NCI-H524 (cell line): Measurements from ENCODE around the gene FAM110A.
A peak's percentile ranks its signal among the peaks of the same experiment; 100 is the strongest.
"Not testable (repeated sequence)": the region's sequence is repeated elsewhere in the genome, so short reads cannot be mapped to it uniquely, and the experiment has no call there.

Experiments
- DNase-seq, 2 experiments: peaks; one replicate each; lab custom pipeline; 2025; lab: John Stamatoyannopoulos, UW

FAM110A gene

GRCh38 chr20:823574-823902, 10.0 kb upstream of the FAM110A start:
- DNase-seq: no peak

DNA sequence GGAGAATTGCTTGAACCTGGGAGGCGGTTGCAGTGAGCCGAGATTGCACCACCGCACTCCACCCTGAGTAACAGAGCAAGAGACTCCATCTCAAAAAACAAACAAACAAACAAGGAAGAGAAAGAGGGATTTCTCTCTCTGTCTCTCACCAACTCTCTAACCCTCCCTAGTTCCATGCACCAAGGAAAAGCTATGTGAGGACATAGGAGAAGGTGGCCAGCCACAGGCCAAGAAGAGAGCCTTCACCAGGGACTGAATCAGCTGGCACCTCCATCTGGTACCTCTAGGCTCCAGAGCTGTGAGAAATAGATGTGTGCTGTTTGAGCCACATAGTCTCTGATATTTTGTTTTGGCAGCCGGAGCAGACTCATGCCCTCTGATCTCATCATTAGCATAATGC, 9.0 kb upstream of the FAM110A start:
- DNase-seq: no peak

DNA sequence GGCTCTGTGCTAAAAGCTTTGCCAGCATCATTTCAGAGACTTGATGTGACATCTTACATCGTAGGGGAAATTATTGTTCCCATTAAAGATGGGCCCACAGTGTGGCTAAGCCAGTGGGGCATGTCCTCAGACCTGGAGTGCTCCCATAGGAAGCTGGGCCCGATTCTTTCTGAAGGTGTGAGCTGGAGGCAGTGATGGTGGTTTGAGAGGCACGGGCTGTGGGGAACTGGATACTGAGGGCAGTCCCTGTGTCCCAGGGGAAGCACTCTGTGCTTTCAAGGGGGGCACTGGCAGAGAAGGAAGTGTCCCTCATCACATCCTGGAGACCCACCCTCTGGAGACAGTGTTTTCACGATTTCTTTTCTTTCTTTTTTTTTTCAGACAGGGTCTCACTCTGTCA, 8.6 kb upstream of the FAM110A start:
- DNase-seq: no peak

DNA sequence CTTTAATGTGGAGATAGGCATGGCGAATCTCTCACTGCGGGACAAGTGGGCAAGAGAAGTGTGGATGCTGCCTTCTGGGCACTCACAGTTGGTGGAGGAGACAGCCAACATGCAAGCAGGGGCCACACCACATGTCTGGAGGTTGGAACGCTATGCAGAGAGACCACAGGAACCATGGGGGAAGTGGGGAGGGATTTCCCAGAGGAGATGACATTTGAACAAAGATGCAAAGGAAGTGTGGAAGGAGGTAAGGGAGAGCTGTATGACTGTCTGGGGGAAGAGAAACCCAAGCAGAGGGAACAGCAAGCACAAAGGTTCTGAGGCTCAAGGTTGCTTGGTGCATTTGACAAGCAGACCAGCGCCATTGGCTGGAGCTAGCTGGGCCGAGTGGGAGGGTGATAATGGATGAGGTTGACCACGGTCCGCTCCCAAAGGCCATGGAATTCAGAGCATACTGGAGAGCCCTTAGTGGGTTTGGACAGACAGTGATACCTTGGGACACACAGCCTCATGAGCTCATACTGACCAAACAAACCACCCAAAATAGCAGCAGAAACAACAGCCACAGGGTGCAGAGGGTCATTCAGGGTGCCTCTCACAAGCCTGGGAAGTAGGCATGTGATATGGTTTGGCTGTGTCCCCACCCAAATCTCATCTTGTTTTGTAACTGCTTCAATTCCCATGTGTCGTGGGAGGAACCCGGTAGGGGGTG, 7.6 kb upstream of the FAM110A start:
- DNase-seq: no peak

DNA sequence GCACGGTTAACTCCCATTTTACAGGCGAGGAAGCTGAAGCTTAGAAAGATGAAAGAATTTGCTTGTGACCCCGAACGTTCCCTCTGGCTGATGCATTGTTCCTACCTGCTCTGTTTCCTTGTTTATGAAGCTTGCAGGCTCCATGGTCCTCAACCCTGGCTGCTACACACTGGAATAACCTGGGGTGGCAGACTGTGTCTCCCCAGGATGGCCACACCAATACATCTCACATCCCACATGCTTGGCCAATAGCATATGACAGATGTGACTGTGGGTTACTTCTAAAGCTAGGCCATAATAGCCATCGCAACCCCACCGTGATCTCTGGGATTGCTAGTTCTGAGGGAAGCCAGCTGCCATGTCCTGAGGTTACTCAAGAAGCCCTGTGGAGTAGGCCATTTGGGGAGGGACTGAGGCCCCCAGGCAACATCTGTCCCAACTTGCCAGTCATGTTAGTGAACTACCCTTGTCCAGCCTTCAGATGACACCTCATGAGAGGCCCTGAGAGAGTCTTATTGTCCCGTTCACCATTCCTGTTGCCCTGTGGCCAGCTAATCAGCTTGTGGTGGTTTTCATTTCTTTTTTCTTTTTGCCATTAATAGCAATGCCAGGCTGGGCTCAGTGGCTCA, 6.7 kb upstream of the FAM110A start:
- DNase-seq: no peak

- DNase-seq: not testable (repeated sequence)
Observed at GRCh38 chr20:827981-828380, 5.5 kb upstream of the FAM110A start.

- DNase-seq: no peak
Observed at GRCh38 chr20:828987-829386, 4.5 kb upstream of the FAM110A start.

- no peak for DNase-seq
Observed at GRCh38 chr20:829551-829950, 4.0 kb upstream of the FAM110A start.

DNA sequence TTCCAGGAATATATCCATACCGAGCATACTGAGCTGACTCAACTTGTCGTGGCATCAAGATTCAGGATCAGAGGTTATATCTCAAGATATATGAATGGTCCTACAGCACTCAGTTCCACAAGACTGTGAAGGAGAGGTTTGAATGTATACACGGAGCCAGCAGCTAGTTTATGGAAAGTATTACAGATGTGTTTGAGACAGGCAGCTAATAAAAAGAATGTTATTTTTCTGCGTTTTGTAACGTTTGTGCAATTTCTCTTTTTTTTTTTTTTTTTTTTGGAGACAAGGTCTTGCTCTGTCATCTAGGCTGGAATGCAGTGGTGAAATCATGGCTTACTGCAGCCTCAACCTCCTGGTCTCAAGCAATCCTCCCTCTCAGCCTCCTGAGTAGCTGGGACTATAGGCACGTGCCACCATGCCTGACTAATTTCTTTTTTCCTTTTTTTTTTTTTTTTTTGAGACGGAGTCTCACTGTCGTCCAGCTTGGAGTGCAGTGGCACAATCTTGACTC, 3.4 kb upstream of the FAM110A start:
- no peak for DNase-seq

DNA sequence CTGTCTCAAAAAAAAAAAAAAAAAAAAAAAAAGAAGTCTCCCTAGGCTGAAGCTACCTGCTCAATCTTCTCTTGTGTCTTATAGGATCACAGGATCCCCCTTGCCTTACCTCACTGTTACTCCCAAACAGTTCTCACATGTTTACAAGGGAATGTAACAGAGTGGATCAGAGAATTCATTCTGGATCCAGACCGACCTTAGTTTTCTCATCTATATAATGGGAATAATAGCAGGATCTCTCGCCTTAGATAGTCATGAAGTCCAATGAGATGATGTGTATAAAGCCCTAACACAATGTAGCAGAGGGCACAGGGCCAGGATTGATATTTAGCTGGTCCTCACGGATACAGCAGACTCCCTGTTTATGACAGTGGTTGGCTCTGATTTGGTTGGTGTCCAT, 2.3 kb upstream of the FAM110A start:
- no peak for DNase-seq

DNA sequence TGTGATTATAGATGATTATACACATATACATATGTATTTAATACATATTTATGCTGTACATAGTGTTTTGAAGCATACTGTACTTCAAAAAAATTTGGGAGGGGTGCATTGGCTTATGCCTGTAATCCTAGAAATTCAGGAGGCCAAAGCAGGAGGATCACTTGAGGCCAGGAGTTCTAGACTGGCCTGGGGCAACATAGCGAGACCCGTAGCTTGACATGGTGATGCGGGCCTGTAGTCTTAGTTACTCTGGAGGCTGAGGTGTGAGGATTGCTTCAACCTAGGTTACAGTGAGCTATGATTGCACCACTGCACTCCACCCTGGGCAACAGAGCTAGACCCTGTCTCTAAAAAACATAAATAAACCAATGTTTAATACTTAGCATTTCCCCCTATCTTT, 1.6 kb upstream of the FAM110A start:
- DNase-seq: no peak

- peak in 1 of 2 experiments; percentile 59 for DNase-seq
Observed at GRCh38 chr20:833121-833449, 430 bp upstream of the FAM110A start.

DNA sequence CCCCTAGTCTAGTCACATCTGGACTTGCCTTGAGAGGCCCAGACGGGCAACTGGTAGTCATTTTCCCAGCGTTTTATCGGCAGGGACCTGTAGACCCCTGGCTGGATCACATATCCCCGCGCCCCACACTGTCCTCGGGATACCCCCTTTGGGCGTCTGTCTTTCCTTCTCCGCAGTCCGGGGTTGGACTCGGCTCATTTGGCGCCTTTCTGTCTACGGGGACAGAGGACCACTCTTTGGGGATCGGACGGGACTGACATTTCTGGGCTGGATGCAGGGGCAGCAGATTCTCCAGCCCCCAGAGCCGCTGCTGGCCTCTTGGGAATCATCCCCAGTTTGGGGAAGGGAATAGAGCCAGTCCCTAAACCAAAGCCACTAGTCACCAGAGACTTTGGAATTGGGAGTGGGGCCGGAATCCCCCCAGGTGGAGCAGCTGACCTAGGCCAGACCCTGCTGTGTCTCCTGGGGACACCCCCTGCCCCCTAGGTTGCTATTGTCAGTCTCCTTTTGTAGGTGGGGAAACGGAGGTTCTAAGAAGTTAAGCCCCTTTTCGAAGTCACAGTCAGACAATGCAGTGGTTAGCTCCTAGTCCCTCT, 734 bp downstream of the FAM110A start:
- DNase-seq: no peak

- no peak for DNase-seq
Observed at GRCh38 chr20:835608-836045, 2.1 kb downstream of the FAM110A start.

DNA sequence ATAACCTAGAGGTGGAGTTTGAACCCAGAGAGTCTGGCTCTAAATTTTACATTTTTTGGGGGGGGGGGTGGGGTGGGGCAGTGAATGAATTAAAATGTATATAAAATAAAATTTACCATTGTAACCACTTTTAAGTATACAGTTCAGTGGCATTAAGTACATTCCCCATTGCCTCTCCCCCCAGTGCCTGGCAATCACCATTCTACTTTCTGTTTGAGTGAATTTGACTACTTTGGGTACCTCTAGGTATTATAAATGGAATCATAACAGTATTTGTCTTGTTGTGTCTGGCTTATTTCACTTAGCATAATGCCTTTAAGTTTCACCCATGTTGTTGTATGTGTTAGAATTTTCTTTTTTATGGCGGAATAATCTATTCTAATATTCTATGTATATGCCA, 2.7 kb downstream of the FAM110A start:
- no peak for DNase-seq

DNA sequence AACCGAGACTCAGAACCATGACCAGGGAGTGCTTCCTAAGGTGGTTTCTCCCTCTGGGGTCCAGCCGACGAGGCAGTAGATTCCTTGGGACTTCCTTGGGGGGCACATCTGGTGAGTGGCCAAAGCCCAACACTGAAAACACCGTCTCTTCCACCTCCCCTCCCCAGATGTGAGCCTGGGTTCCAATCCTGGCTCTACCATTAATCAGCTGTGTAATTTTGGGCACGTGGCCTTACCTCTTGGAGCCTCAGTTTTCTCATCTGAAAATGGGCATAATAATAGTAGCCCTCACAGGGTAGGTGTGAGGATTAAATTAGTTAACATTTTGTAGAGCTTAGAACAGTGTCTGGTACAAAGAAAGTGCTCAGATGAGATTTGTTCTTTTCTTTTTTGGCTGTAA, 5.5 kb downstream of the FAM110A start:
- no peak for DNase-seq

GRCh38 chr20:839626-840025, 6.1 kb downstream of the FAM110A start:
- DNase-seq: no peak

GRCh38 chr20:840503-840857, 7.0 kb downstream of the FAM110A start:
- DNase-seq: no peak

DNA sequence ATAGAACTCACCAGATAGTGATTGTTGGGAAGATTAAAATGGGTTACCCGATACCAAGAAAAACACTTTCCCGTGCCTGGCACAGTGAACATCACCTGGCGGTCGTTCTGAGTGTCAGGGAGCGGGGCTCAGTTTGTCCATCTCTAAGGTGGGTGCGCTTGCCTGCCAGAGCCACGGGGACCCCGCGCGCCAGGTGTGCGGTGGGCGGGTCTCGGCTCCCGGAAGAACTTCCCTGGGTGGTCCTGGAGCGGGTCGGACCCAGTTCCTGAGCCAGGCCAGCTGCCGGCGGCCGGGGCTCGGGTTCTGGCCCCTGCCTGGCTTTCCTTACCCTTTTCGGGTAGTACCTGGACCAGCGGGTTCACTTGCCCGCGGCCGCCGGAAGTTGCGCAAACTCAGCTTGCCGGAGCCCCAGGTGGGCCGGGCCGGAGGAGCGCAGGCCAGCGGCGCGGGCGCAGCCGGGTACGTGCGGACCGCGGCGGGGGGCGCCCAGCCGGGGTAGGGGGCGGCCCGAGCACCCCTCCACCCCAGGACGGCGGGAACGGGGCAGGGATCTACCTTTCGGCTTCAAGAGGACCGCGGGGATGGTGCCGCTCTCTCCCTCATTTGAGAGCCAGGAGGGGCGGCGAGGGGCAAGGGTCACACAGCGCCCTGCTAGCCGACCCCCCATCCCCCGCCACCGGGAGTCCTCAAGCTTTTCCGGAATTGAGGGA, 7.5 kb downstream of the FAM110A start:
- no peak for DNase-seq

- no peak for DNase-seq
Observed at GRCh38 chr20:841568-842546, 8.3 kb downstream of the FAM110A start.

- no peak for DNase-seq
Observed at GRCh38 chr20:842547-842940, 9.0 kb downstream of the FAM110A start.

GRCh38 chr20:843912-844311, 10.4 kb downstream of the FAM110A start:
- DNase-seq: no peak
